OCI-LY1 (cell line): ENCODE measurements around the gene PNPT1.

Experiments used
- H2AFZ ChIP-seq: fragments of 200-600 bp; sonication (generic), shearing (Covaris generic); 2 replicates; pipeline ENCODE4 v1.6.0; 2014; ENCODE audit warnings: antibody characterized with exemption, mild to moderate bottlenecking, low read length
- H3F3A ChIP-seq: fragments of 200-600 bp; sonication (generic), shearing (Covaris generic); 2 replicates; pipeline ENCODE4 v1.6.0; 2014; ENCODE audit warnings: mild to moderate bottlenecking, antibody characterized with exemption, low read length, moderate library complexity; ENCODE audit not compliant: insufficient read depth
- H3K27ac ChIP-seq: fragments of 200-600 bp; sonication (generic); 2 replicates; pipeline ENCODE4 v1.5.1; 2014; ENCODE audit warnings: low read length, mixed run types, mild to moderate bottlenecking, low read depth; ENCODE audit not compliant: poor library complexity, severe bottlenecking
- H3K27me3 ChIP-seq: fragments of 200-600 bp; sonication (generic); 2 replicates; pipeline ENCODE4 v1.6.0; 2014; ENCODE audit warnings: antibody characterized with exemption, mild to moderate bottlenecking, low read length, moderate library complexity; ENCODE audit not compliant: insufficient read depth
- H3K36me3 ChIP-seq: fragments of 200-600 bp; sonication (generic); 2 replicates; pipeline ENCODE4 v1.6.1; 2014; ENCODE audit warnings: mild to moderate bottlenecking, antibody characterized with exemption, low read length, moderate library complexity, mixed read lengths; ENCODE audit not compliant: insufficient read depth
- H3K4me1 ChIP-seq: fragments of 200-600 bp; sonication (generic); 2 replicates; pipeline ENCODE4 v1.5.1; 2014; ENCODE audit warnings: mild to moderate bottlenecking, low read length, moderate library complexity; ENCODE audit not compliant: insufficient read depth, severe bottlenecking
- H3K4me2 ChIP-seq: fragments of 200-600 bp; sonication (generic), shearing (Covaris generic); 2 replicates; pipeline ENCODE4 v1.6.1; 2014; ENCODE audit warnings: low read length
- H3K4me3 ChIP-seq: fragments of 200-600 bp; sonication (generic); 2 replicates; pipeline ENCODE4 v1.5.1; 2014; ENCODE audit warnings: low read length, low read depth, mild to moderate bottlenecking, mixed read lengths; ENCODE audit not compliant: poor library complexity, severe bottlenecking
- H3K79me2 ChIP-seq: fragments of 200-600 bp; shearing (Covaris generic); 2 replicates; pipeline ENCODE4 v1.6.1; 2016; ENCODE audit warnings: mixed run types, low read length, mixed read lengths; ENCODE audit not compliant: insufficient read depth
- H3K9ac ChIP-seq: fragments of 200-600 bp; sonication (generic), shearing (Covaris generic); 2 replicates; pipeline ENCODE4 v1.6.1; 2014; ENCODE audit warnings: mild to moderate bottlenecking, low read length, mixed read lengths
- H3K9me2 ChIP-seq: fragments of 200-600 bp; sonication (generic), shearing (Covaris generic); 2 replicates; pipeline ENCODE4 v1.6.1; 2014; ENCODE audit warnings: low read depth, mild to moderate bottlenecking, low read length, mixed read lengths
- H3K9me3 ChIP-seq: fragments of 200-600 bp; shearing (Covaris generic); 2 replicates; pipeline ENCODE4 v1.6.1; 2014; ENCODE audit warnings: low read length, mixed read lengths
- H4K20me1 ChIP-seq: fragments of 200-600 bp; sonication (generic), shearing (Covaris generic); 2 replicates; pipeline ENCODE4 v1.6.0; 2016; ENCODE audit warnings: mild to moderate bottlenecking, low read length; ENCODE audit not compliant: insufficient read depth
- EZH2 ChIP-seq: fragments of 200-600 bp; sonication (generic), shearing (Covaris generic); IDR thresholded peaks from 2 replicates; pipeline ENCODE4 v1.8.0; 2017; ENCODE audit warnings: borderline replicate concordance, mixed run types, mild to moderate bottlenecking, antibody characterized with exemption, low read length, moderate library complexity, mixed read lengths
- TF ChIP-seq, protein P1 (sequence below): fragments of 200-600 bp; sonication (generic), shearing (Covaris generic); IDR thresholded peaks from 2 replicates; pipeline ENCODE4 v1.5.1; 2017; ENCODE audit warnings: mild to moderate bottlenecking, antibody characterized with exemption, low read length, moderate library complexity, mixed read lengths

Gene PNPT1

DNA sequence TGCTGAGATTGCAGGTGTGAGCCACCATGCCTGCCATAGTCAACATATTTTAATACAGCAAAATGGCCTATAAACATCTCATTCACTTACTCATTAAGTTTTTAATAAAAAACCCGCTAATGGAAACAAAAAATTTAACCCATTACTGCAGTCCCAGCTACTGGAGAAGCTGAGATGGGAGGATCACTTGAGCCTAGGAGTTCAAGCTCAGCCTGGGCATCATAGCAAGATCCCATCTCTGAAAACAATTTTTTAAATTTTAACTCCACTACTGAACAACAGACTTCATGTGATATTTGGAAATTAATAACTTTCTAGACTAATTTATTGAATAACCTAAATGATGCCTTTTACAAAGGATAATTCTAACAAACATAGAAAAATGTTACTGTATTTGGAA lies 81.6 kb downstream of the PNPT1 start:
- Histone ChIP-seq H3K27me3 (no peaks in the 10 kb centered on the region), H3K79me2 (peaks cover 46% of the 10 kb centered on the region), H3K9me2 (no peaks in the 10 kb centered on the region), H3K4me2 (no peak overlapping the region), H4K20me1 (0 out of 2 replicates have a peak, but pooled peaks cover 2% of the 10 kb centered on the region), H2AFZ (no peak overlapping the region), H3K4me1 (peaks cover 16% of the 10 kb centered on the region), H3K36me3 (peaks cover 50% of the 10 kb centered on the region), H3K9me3 (no peaks in the 10 kb centered on the region), H3F3A (no peaks in the 10 kb centered on the region), H3K4me3 (no peak overlapping the region), H3K9ac (no peak overlapping the region), H3K27ac (no peak overlapping the region)
- TF ChIP-seq EZH2: no peak
- TF ChIP-seq, protein P1, sequence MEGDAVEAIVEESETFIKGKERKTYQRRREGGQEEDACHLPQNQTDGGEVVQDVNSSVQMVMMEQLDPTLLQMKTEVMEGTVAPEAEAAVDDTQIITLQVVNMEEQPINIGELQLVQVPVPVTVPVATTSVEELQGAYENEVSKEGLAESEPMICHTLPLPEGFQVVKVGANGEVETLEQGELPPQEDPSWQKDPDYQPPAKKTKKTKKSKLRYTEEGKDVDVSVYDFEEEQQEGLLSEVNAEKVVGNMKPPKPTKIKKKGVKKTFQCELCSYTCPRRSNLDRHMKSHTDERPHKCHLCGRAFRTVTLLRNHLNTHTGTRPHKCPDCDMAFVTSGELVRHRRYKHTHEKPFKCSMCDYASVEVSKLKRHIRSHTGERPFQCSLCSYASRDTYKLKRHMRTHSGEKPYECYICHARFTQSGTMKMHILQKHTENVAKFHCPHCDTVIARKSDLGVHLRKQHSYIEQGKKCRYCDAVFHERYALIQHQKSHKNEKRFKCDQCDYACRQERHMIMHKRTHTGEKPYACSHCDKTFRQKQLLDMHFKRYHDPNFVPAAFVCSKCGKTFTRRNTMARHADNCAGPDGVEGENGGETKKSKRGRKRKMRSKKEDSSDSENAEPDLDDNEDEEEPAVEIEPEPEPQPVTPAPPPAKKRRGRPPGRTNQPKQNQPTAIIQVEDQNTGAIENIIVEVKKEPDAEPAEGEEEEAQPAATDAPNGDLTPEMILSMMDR: no peak

DNA sequence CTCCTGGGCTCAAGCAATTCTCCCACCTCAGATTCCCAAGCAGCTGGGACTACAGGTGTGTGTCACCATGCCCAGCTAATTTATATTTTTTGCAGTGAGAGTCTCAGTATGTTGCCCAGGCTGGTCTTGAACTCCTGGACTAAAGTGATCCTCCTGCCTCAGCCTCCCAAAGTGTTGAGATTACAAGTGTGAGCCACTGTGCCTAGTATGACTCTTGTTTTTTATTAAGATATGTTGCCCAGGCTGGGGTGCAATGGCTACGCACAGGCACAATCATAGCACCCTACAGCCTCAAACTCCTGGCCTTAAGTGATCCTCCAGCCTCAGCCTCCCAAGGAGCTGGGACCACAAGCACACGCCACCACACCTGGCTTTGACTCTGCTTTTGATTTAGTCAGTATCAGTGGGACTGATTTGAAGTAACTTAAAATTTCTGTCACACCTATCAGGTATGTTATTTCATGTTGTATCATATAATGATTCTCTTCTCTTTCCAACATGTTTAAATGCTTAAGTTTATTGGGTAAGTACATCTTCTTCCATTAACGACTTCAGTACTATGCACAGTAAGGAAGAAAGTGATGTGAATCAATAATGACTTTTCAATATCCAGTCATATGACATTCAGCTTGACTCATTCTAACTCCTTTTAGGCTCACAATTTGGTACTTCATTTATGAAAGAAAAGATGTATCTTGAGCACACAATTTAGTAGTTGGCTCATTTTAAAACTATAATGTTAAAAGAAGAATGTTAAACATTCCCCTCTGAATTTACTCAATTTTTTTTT lies 82.5 kb downstream of the PNPT1 start:
- Histone ChIP-seq H3K36me3 (peaks cover 53% of the 10 kb centered on the region), H3K9ac (no peak overlapping the region), H3K27ac (no peak overlapping the region), H3K4me2 (no peak overlapping the region), H3K79me2 (peaks cover 42% of the 10 kb centered on the region), H2AFZ (no peak overlapping the region), H3K9me2 (no peaks in the 10 kb centered on the region), H3F3A (no peaks in the 10 kb centered on the region), H3K9me3 (no peaks in the 10 kb centered on the region), H3K4me1 (peaks cover 13% of the 10 kb centered on the region), H4K20me1 (0 out of 2 replicates have a peak, but pooled peaks cover under 1% of the 10 kb centered on the region), H3K4me3 (no peak overlapping the region), H3K27me3 (no peaks in the 10 kb centered on the region)
- TF ChIP-seq, protein P1: no peak
- no peak for TF ChIP-seq EZH2

DNA sequence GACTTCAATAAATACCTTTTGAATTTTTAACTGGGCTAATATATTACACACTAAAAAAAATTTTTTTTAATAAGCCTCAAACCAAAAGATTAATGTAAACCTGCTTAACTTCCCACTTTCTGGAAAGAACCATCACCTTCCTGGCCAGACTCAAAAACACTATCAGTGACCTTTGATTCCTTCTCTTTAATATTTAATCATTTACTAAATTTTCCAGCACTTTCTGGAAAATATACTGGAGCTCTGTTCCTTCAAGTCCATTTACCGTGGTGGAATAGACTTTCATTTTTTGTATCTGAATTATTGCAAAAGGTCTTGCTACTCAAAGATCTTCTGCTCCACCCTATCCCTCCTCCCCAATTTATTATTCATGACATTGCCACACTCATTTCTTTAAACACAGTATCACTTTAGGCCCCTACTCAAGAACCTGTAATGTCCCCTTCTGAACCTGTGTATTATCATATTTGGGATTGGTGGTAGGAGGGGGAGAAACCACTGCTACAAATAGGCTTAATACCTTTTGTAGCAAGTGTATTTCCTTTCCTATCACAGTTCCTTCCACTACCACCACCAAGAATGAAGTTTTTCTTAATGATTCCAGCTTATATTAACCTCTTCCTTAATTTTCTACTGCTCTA lies 83.6 kb downstream of the PNPT1 start:
- H3K4me3 ChIP-seq: no peak overlapping the region
- no peaks in the 10 kb centered on the region for H3K9me2 ChIP-seq
- no peaks in the 10 kb centered on the region for H4K20me1 ChIP-seq
- peaks cover 2% of the 10 kb centered on the region for H3K4me1 ChIP-seq
- no peak overlapping the region for H3K9ac ChIP-seq
- no peak overlapping the region for H3K27ac ChIP-seq
- peaks cover 40% of the 10 kb centered on the region for H3K79me2 ChIP-seq
- H3K9me3 ChIP-seq: no peaks in the 10 kb centered on the region
- H3K36me3 ChIP-seq: peaks cover 49% of the 10 kb centered on the region
- no peaks in the 10 kb centered on the region for H3F3A ChIP-seq
- H3K27me3 ChIP-seq: no peaks in the 10 kb centered on the region
- no peak overlapping the region for H3K4me2 ChIP-seq
- TF ChIP-seq, protein P1: no peak
- TF ChIP-seq EZH2: no peak
- H2AFZ ChIP-seq: no peak overlapping the region
